NB4 (cell line): ENCODE measurements around the gene LMTK2.

Experiments used
- DNase-seq: peaks from one replicate; pipeline ENCODE4 v3.0.0; 2010; ENCODE audit warnings: low read depth
- H3K4me3 ChIP-seq: one replicate; pipeline ENCODE4 v1.5.1; 2011; ENCODE audit warnings: mild to moderate bottlenecking, low read depth, low read length, moderate library complexity
- CTCF ChIP-seq: IDR thresholded peaks from one replicate; pipeline ENCODE4 v1.5.1; 2012; ENCODE audit warnings: low read depth, low read length
- MAX ChIP-seq: IDR thresholded peaks from 2 replicates; pipeline ENCODE4 v1.6.1; 2011; ENCODE audit warnings: low read depth, low read length
- MYC ChIP-seq: IDR thresholded peaks from 2 replicates; pipeline ENCODE4 v1.6.1; 2011; ENCODE audit warnings: low read depth, low read length
- POLR2A ChIP-seq: IDR thresholded peaks from 2 replicates; pipeline ENCODE4 v1.6.1; 2011; ENCODE audit warnings: mild to moderate bottlenecking; ENCODE audit not compliant: insufficient read length; ENCODE audit errors: extremely low read depth

Gene LMTK2

GRCh38 chr7:98222533-98223195 is 116.0 kb downstream of the LMTK2 start:
- no peak overlapping the region for H3K4me3 ChIP-seq
- DNase-seq = no peak
- TF ChIP-seq POLR2A (no peak), MYC (no peak), MAX (no peak), CTCF (no peak)

- H3K4me3 ChIP-seq = no peak overlapping the region
- TF ChIP-seq MAX (no peak), MYC (no peak), CTCF (no peak), POLR2A (no peak)
- DNase-seq = no peak
Measured at GRCh38 chr7:98223351-98223897, 116.8 kb downstream of the LMTK2 start.

GRCh38 chr7:98223898-98224700 is 117.4 kb downstream of the LMTK2 start:
- TF ChIP-seq MAX = no peak
- no peak for TF ChIP-seq MYC
- no peak for TF ChIP-seq CTCF
- no peak for TF ChIP-seq POLR2A
- DNase-seq = no peak
- H3K4me3 ChIP-seq = no peak overlapping the region

GRCh38 chr7:98224701-98225181 is 118.1 kb downstream of the LMTK2 start:
- H3K4me3 ChIP-seq = no peak overlapping the region
- TF ChIP-seq CTCF = no peak
- no peak for TF ChIP-seq POLR2A
- no peak for TF ChIP-seq MYC
- no peak for TF ChIP-seq MAX
- DNase-seq = no peak

- TF ChIP-seq CTCF (no peak), MYC (no peak), POLR2A (no peak), MAX (no peak)
- H3K4me3 ChIP-seq = no peak overlapping the region
- no peak for DNase-seq
Measured at GRCh38 chr7:98225913-98226614, 119.4 kb downstream of the LMTK2 start.
